KMS-11 (cell line): ENCODE results near the gene KIAA0513.

Source experiments
- H2AFZ ChIP-seq: fragments of 200-600 bp; sonication (generic); 2 replicates; pipeline ENCODE4 v1.6.1; 2016; ENCODE audit warnings: antibody characterized with exemption, mixed run types, low read depth
- H3K27ac ChIP-seq: fragments of 200-600 bp; sonication (generic); 2 replicates; pipeline ENCODE4 v1.6.1; 2016; ENCODE audit warnings: mild to moderate bottlenecking, mixed run types
- H3K27me3 ChIP-seq: fragments of 200-600 bp; sonication (generic); 2 replicates; pipeline ENCODE4 v1.6.1; 2017; ENCODE audit warnings: mild to moderate bottlenecking, low read depth, mixed run types, moderate library complexity; ENCODE audit not compliant: insufficient read depth
- H3K36me3 ChIP-seq: fragments of 200-600 bp; sonication (generic); 2 replicates; pipeline ENCODE4 v1.6.1; 2017; ENCODE audit warnings: mild to moderate bottlenecking, mixed run types; ENCODE audit not compliant: insufficient read depth
- H3K4me1 ChIP-seq: fragments of 200-600 bp; sonication (generic); 2 replicates; pipeline ENCODE4 v1.6.1; 2016; ENCODE audit warnings: mild to moderate bottlenecking, low read depth, mixed run types; ENCODE audit not compliant: poor library complexity, severe bottlenecking
- H3K4me2 ChIP-seq: fragments of 200-600 bp; sonication (generic); 2 replicates; pipeline ENCODE4 v1.7.0; 2016; ENCODE audit warnings: mild to moderate bottlenecking, mixed run types
- H3K4me3 ChIP-seq: fragments of 200-600 bp; sonication (generic); IDR thresholded peaks from 2 replicates; pipeline ENCODE4 v1.6.1; 2017; ENCODE audit warnings: low read depth, low read length, mixed read lengths; ENCODE audit not compliant: insufficient read depth
- H3K79me2 ChIP-seq: fragments of 200-600 bp; sonication (generic); 2 replicates; pipeline ENCODE4 v1.6.1; 2016; ENCODE audit warnings: low read depth, mixed run types; ENCODE audit not compliant: insufficient read depth
- H3K9ac ChIP-seq: fragments of 200-600 bp; sonication (generic); 2 replicates; pipeline ENCODE4 v1.6.1; 2016; ENCODE audit warnings: mild to moderate bottlenecking, mixed run types
- H4K20me1 ChIP-seq: fragments of 200-600 bp; sonication (generic); 2 replicates; pipeline ENCODE4 v1.6.1; 2016; ENCODE audit warnings: mild to moderate bottlenecking, mixed run types; ENCODE audit not compliant: insufficient read depth
- CTCF ChIP-seq: fragments of 200-600 bp; sonication (generic); conservative IDR thresholded peaks from 2 replicates; pipeline ENCODE4 v1.6.1; 2017; ENCODE audit warnings: low read depth, mild to moderate bottlenecking, antibody characterized with exemption, low read length, moderate library complexity, mixed read lengths

KIAA0513 gene

DNA sequence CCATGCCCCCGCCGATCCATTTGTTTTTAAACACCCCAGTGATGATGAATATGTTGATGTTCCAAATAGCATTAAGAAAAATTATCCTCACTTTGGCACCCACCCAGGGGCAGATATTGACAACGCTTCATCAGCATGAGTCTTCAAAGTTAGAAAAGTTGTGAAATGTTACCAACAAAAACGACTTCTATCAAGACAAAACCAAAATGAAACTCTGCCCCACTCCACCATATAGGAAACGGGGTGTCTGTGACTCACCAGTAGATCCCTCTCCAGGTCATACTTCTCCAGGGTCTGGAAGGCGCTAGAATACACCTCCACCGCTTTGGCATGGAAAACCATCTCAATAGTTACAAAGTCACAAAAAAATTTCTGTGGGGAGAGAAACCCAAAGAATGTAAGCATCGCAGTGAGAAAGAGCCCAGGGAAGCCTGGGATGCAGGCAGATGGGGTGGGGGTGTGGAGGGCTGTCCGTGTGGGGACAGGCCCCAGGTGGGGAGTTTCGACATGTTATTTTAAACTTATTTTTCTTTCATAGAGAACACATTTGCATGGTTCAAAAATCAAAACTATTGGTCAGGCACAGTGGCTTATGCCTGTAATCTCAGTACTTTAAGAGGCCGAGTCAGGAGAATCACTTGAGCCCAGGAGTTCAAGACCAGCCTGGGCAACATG, 74.5 kb downstream of the KIAA0513 start:
- H3K79me2 ChIP-seq = no peaks in the 10 kb centered on the region
- H3K36me3 ChIP-seq = no peaks in the 10 kb centered on the region
- H4K20me1 ChIP-seq = no peaks in the 10 kb centered on the region
- peaks cover 77% of the 10 kb centered on the region for H3K27me3 ChIP-seq
- no peaks in the 10 kb centered on the region for H3K4me1 ChIP-seq
- no peak overlapping the region for H3K4me3 ChIP-seq
- H3K9ac ChIP-seq = no peak overlapping the region
- no peak overlapping the region for H3K27ac ChIP-seq
- no peak for TF ChIP-seq CTCF
- no peak overlapping the region for H3K4me2 ChIP-seq
- H2AFZ ChIP-seq = no peak overlapping the region

DNA sequence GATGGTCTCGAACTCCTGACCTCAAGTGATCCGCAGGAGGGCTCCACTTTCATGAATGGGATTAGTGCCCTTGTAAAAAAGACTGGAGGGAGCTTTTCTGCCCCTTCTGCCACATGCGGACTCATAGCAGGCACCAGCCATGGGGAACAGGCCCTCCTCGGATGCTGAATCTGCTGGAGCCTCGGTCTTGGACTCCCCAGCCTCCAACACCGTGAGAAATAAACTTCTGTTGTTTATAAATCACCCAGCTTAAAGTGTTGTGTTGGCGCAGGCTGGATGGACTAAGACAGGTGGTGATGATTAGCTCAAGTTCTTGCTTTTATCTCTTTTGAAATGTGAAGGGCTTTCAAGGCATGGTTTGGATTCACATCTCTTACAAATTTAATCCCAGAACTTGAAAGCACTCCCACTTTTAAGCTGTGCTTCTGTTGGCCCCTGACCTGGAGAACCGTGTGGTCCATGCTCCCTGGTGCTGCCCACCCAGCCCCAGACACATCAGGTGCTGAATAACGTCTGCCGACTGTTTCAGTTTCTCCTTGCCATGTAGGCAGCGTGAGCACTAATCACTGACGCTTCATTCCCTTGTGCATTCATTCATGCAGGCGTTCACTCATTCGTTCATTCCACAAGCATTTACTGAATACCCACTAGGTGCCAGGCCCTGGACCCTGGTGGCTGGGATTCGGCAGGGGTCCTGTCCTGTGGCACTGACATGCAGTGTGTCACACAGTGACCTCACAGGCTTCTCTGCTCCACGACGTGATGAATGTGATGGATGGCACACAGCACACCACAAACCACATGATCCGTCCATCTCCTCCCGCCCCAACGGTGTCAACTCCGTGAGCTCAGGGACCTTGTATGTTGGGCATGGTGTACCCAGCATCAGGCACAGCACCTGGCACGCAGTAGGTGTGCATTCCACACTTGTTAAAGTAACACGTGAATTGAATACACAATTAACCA, 75.8 kb downstream of the KIAA0513 start:
- Histone ChIP-seq H3K4me2 (no peak overlapping the region), H2AFZ (no peak overlapping the region), H3K36me3 (no peaks in the 10 kb centered on the region), H3K4me1 (no peaks in the 10 kb centered on the region), H3K9ac (no peak overlapping the region), H3K27ac (no peak overlapping the region), H3K79me2 (no peaks in the 10 kb centered on the region), H3K4me3 (no peak overlapping the region), H3K27me3 (peaks cover 79% of the 10 kb centered on the region), H4K20me1 (no peaks in the 10 kb centered on the region)
- TF ChIP-seq CTCF = no peak

DNA sequence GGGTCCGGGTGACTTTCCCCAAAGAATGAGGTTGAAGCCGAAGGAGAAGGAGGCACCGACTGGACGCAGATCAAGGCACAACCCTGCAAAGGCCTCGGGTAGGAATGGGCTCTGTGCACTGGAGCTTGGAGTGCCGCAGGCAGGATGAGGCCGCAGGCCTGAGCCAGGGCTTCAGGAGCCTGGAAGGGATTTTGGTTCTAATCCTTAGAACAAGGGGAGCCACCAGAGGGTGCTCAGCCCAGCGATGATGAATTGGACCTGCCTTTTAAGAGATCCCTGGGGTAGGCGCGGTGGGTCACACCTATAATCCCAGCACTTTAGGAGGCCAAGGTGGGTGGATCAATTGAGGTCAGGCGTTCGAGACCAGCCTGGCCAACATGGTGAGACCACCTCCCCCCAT, 76.6 kb downstream of the KIAA0513 start:
- peaks cover 80% of the 10 kb centered on the region for H3K27me3 ChIP-seq
- no peak overlapping the region for H3K9ac ChIP-seq
- no peaks in the 10 kb centered on the region for H3K4me1 ChIP-seq
- H3K79me2 ChIP-seq = no peaks in the 10 kb centered on the region
- no peak overlapping the region for H3K4me2 ChIP-seq
- H4K20me1 ChIP-seq = no peaks in the 10 kb centered on the region
- H2AFZ ChIP-seq = no peak overlapping the region
- no peak for TF ChIP-seq CTCF
- H3K4me3 ChIP-seq = no peak overlapping the region
- no peak overlapping the region for H3K27ac ChIP-seq
- H3K36me3 ChIP-seq = no peaks in the 10 kb centered on the region

GRCh38 chr16:85104821-85105391, 77.3 kb downstream of the KIAA0513 start:
- no peaks in the 10 kb centered on the region for H3K36me3 ChIP-seq
- no peak overlapping the region for H3K4me2 ChIP-seq
- H2AFZ ChIP-seq = no peak overlapping the region
- H4K20me1 ChIP-seq = no peaks in the 10 kb centered on the region
- H3K9ac ChIP-seq = no peak overlapping the region
- H3K4me3 ChIP-seq = no peak overlapping the region
- H3K27me3 ChIP-seq = peaks cover 87% of the 10 kb centered on the region
- TF ChIP-seq CTCF = no peak
- no peaks in the 10 kb centered on the region for H3K79me2 ChIP-seq
- H3K27ac ChIP-seq = no peak overlapping the region
- H3K4me1 ChIP-seq = no peaks in the 10 kb centered on the region
